BJ (cell line): ENCODE data around the gene NXNL1. TPM values are rescaled to one million over a fixed set of nuclear protein-coding genes. Genes with fewer than 3 reads are reported as not detected.

Experiments used
- CTCF ChIA-PET: fragments of 350-600 bp; formaldehyde crosslinking; extraction: SDS; loops from one replicate; lab custom pipeline; 2021; ENCODE audit warnings: antibody characterized with exemption, inconsistent platforms; lab: Yijun Ruan, JAX
- POLR2A ChIA-PET: fragments of 300-600 bp; sonication (Branson Sonifier 250); formaldehyde crosslinking; extraction: SDS; loops from one replicate; lab custom pipeline; 2021; ENCODE audit warnings: antibody characterized with exemption; lab: Charles Lee
- DNase-seq: peaks from one replicate; pipeline ENCODE4 v3.0.0-alpha.2; 2011; ENCODE audit warnings: low read depth
- H3K27me3 ChIP-seq: 2 replicates; pipeline ENCODE4 v1.6.0; 2011; ENCODE audit warnings: low read length; ENCODE audit not compliant: control insufficient read depth, insufficient read depth
- H3K36me3 ChIP-seq: 2 replicates; pipeline ENCODE4 v1.5.1; 2011; ENCODE audit warnings: low read length; ENCODE audit not compliant: control insufficient read depth, insufficient read depth
- H3K4me3 ChIP-seq: 2 replicates; pipeline ENCODE4 v1.5.1; 2011; ENCODE audit warnings: low read depth, mild to moderate bottlenecking, control low read depth, low read length
- polyA plus RNA-seq: library from polyadenylated mRNA; depleted of rRNA; stranded (reverse); fragments of >200 nt; gene quantifications from 2 replicates; pipeline ENCODE4 v1.2.3, GENCODE V29; 2011
- TF ChIP-seq, protein P1 (sequence below): IDR thresholded peaks from 2 replicates; pipeline ENCODE4 v1.5.1; 2011; ENCODE audit warnings: low read depth, mild to moderate bottlenecking, control low read depth, inconsistent platforms, low read length, moderate library complexity; ENCODE audit not compliant: insufficient read depth

Gene NXNL1
- polyA plus RNA-seq, 1 experiment: not detected

DNA sequence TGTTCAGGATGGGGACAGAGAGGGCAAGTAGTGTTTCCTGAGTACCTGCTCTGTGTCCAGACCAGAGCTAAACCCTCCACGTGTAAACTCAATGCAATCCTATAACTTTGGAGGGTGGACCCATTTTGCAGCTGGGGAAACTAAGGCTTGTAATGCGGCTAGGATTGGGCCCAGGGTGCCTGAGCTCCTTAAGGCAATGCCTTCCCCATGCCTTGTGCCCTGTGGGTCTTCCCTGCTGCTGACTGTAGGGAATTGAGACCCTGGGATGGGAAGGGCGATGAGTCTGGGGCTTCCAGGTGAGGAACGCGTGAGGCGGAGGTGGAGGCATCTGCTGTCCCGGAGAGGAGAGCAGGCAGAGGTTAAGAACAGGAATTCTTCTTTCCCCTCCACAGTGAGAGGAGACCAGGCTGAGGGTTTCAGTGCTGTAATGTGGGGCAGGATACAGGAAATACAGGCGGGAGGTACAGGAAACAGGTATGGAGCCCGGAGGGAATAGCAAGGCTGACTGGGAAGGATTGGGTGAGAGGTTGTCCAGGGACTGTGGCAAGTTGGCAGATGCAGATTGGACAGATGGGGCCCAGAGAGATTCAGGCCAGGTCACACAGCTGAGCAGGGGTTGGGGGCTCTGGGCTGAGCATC, 28.8 kb upstream of the NXNL1 start:
- no peak for DNase-seq
- ChIA-PET POLR2A (no interaction called here), CTCF (interaction anchor here (1.1 kb wide), 1 partner anchor 9 kb away, joined by 6 read pairs; no protein-coding TSS in a partner anchor)
- TF ChIP-seq, protein P1, sequence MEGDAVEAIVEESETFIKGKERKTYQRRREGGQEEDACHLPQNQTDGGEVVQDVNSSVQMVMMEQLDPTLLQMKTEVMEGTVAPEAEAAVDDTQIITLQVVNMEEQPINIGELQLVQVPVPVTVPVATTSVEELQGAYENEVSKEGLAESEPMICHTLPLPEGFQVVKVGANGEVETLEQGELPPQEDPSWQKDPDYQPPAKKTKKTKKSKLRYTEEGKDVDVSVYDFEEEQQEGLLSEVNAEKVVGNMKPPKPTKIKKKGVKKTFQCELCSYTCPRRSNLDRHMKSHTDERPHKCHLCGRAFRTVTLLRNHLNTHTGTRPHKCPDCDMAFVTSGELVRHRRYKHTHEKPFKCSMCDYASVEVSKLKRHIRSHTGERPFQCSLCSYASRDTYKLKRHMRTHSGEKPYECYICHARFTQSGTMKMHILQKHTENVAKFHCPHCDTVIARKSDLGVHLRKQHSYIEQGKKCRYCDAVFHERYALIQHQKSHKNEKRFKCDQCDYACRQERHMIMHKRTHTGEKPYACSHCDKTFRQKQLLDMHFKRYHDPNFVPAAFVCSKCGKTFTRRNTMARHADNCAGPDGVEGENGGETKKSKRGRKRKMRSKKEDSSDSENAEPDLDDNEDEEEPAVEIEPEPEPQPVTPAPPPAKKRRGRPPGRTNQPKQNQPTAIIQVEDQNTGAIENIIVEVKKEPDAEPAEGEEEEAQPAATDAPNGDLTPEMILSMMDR: no peak
- Histone ChIP-seq H3K4me3 (no peak overlapping the region), H3K27me3 (no peaks in the 10 kb centered on the region), H3K36me3 (peaks cover 7% of the 10 kb centered on the region)

DNA sequence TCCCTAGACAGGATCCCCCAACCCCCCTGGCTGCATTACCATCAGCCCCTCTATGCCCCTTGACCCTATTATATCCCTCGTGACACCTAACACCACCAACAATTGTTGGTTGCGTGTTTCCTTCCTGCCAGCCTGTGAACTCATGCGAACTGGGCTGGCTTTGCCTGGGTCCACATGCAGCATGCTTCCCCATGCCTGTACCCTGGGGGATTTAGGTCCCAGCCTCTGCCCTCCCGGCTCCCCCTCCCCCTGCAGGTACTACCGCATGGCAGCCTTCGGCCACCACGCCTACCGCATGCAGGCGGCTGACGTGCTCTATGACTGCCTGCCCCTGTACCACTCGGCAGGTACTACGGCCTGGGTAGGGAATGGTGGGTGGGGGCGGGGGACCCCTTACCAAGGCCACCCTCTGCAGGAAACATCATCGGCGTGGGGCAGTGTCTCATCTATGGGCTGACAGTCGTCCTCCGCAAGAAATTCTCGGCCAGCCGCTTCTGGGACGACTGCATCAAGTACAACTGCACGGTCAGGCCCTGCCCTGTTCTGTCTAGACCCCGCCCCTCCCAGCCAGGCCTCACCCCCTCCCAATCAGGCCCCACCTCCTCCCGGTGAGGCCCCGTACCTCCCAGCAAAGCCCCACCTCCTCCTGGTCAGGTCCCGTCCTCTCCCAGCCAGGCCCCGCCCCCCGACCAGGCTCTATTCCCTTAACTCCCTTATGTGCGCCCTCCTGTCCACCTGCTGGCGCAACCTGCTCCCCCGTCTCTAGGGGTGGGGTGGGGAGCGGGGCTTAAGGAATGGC, 28.1 kb upstream of the NXNL1 start:
- Histone ChIP-seq H3K27me3 (no peaks in the 10 kb centered on the region), H3K36me3 (peaks cover 7% of the 10 kb centered on the region), H3K4me3 (no peak overlapping the region)
- no peak for DNase-seq
- TF ChIP-seq, protein P1: no peak
- ChIA-PET POLR2A (interaction anchor here (0.5 kb wide), 1 partner anchor 23 kb away, joined by 4 read pairs; the partner anchor contains the start of gene PGLS), CTCF (interaction anchor here (1.1 kb wide), 1 partner anchor 8 kb away, joined by 6 read pairs; no protein-coding TSS in a partner anchor)

DNA sequence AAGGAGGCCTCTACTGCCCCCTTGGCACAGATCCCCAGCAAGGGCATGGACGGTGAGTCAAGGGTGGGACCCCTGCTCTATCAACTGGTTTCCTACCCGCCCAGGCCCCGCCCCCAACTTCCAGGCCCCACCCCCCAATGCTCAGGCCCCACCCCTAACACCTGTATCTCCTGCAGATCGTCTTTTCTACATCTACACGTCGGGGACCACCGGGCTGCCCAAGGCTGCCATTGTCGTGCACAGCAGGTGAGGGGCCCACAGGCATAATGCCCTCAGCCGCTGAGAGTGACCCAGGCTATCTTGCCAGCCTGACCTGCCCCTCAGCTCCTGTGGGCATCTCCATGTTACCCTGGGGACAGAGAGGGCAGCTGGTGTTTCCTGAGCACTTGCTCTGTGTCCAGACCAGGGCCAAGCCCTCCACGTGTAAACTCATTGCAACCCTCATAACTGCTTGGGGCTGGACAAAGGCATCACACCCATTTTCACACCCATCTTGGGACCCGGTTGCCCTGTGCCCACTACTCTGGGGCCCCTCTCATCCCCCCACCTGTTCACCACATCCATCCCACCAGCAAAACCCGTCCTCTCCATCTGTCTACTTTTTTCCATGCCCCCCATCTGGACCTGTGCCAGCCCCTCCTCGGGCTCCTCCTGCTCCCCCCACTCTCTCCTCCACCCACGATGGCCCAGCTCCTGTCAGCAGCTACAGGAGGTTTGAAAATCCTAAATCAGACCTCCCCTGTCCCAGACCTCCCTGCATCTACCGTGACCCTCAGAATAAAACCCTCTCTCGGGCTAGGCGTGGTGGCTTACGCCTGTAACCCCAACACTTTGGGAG, 26.8 kb upstream of the NXNL1 start:
- CTCF ChIA-PET: interaction anchor here (0.7 to 1.4 kb wide), 3 partner anchors 8 to 14 kb away, joined by 3 to 8 read pairs (median 3); no protein-coding TSS in a partner anchor
- no peak overlapping the region for H3K4me3 ChIP-seq
- POLR2A ChIA-PET: interaction anchor here (0.5 kb wide), 1 partner anchor 24 kb away, joined by 4 read pairs; the partner anchor contains the start of gene PGLS

DNA sequence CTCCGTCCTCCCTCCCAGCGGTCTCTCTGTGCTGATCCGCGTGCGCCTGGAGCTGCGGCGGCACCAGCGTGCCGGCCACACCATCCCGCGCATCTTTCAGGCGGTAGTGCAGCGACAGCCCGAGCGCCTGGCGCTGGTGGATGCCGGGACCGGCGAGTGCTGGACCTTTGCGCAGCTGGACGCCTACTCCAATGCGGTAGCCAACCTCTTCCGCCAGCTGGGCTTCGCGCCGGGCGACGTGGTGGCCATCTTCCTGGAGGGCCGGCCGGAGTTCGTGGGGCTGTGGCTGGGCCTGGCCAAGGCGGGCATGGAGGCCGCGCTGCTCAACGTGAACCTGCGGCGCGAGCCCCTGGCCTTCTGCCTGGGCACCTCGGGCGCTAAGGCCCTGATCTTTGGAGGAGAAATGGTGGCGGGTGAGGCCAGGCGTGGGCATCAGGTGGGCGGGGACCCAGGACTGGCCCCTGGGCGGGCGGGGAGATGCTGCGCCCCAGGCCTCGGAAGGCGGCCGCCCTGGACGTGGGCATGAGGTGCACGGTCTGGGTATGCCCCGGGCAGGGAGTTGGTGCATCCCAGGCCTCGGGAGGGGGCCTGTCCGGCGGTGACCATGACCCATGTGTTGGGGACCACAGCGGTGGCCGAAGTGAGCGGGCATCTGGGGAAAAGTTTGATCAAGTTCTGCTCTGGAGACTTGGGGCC, 26.0 kb upstream of the NXNL1 start:
- Histone ChIP-seq H3K27me3 (no peaks in the 10 kb centered on the region), H3K4me3 (no peak overlapping the region), H3K36me3 (peaks cover 8% of the 10 kb centered on the region)
- ChIA-PET CTCF (interaction anchor here (1.1 to 1.4 kb wide), 3 partner anchors 9 to 15 kb away, joined by 3 to 8 read pairs (median 3); no protein-coding TSS in a partner anchor), POLR2A (no interaction called here)
- no peak for DNase-seq
- TF ChIP-seq, protein P1: no peak

More for the DNA sequence above, 26.8 kb upstream of the NXNL1 start:
- H3K27me3 ChIP-seq: no peaks in the 10 kb centered on the region
- no peak for DNase-seq
- peaks cover 9% of the 10 kb centered on the region for H3K36me3 ChIP-seq
- TF ChIP-seq, protein P1: no peak
